ENCODE results near the gene MBD5. TPM values are rescaled to one million over a fixed set of nuclear protein-coding genes. Genes with fewer than 3 reads are reported as not detected.

MBD5 gene
- polyA plus RNA-seq, 1 donor (not counting 4 experiments of a cell fraction or from before 2014, with no cell fraction given), result 20.1 TPM

- Histone ChIP-seq H3K4me3 (ENCODE audit: control insufficient read depth in 2 of 3, extremely low read depth in 1 of 3, insufficient read depth in 2 of 3, low read depth in 1 of 3, low read length in 3 of 3) (no peak overlapping the region), H2AFZ (ENCODE audit: control insufficient read depth, low read length) (no peak overlapping the region), H3K79me2 (ENCODE audit: control insufficient read depth, insufficient read depth, low read length) (no peaks in the 10 kb centered on the region), H3K4me1 (ENCODE audit: control insufficient read depth, extremely low read depth, insufficient read depth, low read length) (no peaks in the 10 kb centered on the region), H3K27me3 (ENCODE audit: control insufficient read depth, extremely low read depth, insufficient read depth, low read length) (no peaks in the 10 kb centered on the region), H3K4me2 (ENCODE audit: control insufficient read depth, extremely low read depth, insufficient read depth, low read depth, low read length) (no peak overlapping the region), H4K20me1 (ENCODE audit: control insufficient read depth, extremely low read depth, insufficient read depth, low read length) (no peaks in the 10 kb centered on the region), H3K9me3 (ENCODE audit: control insufficient read depth, low read depth, low read length) (no peaks in the 10 kb centered on the region), H3K27ac (ENCODE audit: control insufficient read depth, insufficient read depth, low read length) (no peak overlapping the region), H3K36me3 (ENCODE audit: control insufficient read depth in 2 of 2, extremely low read depth in 1 of 2, insufficient read depth in 2 of 2, low read length in 2 of 2) (no peaks in the 10 kb centered on the region), H3K9ac (ENCODE audit: control insufficient read depth, extremely low read depth, insufficient read depth, low read length) (no peak overlapping the region), H3K9me1 (ENCODE audit: control insufficient read depth, extremely low read depth, insufficient read depth, low read length) (no peaks in the 10 kb centered on the region)
- FAIRE-seq, result no peak
- TF ChIP-seq CTCF (optimal IDR thresholded peaks at IDR 0.05 in 1 of 3, IDR thresholded peaks at IDR 0.05 in 1 of 3, conservative IDR thresholded peaks at IDR 0.05 in 1 of 3; ENCODE audit: extremely low read depth in 1 of 3, insufficient read depth in 2 of 3, low read length in 3 of 3) (no peak), EZH2 (IDR thresholded peaks at IDR 0.05; ENCODE audit: low read length) (no peak)
- no peak for DNase-seq (ENCODE audit: low read depth, low spot score)
- dilution Hi-C loops (cut with MboI; ENCODE audit: extremely low pct_ligation_motif_present, low sequenced_read_pairs), result no loop called here
Observed at GRCh38 chr2:148534416-148535204, 513.7 kb downstream of the MBD5 start.

GRCh38 chr2:148538375-148538774 lies 517.5 kb downstream of the MBD5 start:
- no peak for DNase-seq (ENCODE audit: low read depth, low spot score)
- Histone ChIP-seq H3K79me2 (ENCODE audit: control insufficient read depth, insufficient read depth, low read length) (no peaks in the 10 kb centered on the region), H3K4me2 (ENCODE audit: control insufficient read depth, extremely low read depth, insufficient read depth, low read depth, low read length) (no peak overlapping the region), H3K27ac (ENCODE audit: control insufficient read depth, insufficient read depth, low read length) (no peak overlapping the region), H4K20me1 (ENCODE audit: control insufficient read depth, extremely low read depth, insufficient read depth, low read length) (no peaks in the 10 kb centered on the region), H3K9ac (ENCODE audit: control insufficient read depth, extremely low read depth, insufficient read depth, low read length) (no peak overlapping the region), H3K27me3 (ENCODE audit: control insufficient read depth, extremely low read depth, insufficient read depth, low read length) (no peaks in the 10 kb centered on the region), H2AFZ (ENCODE audit: control insufficient read depth, low read length) (no peak overlapping the region), H3K4me1 (ENCODE audit: control insufficient read depth, extremely low read depth, insufficient read depth, low read length) (no peaks in the 10 kb centered on the region), H3K4me3 (ENCODE audit: control insufficient read depth in 2 of 3, extremely low read depth in 1 of 3, insufficient read depth in 2 of 3, low read depth in 1 of 3, low read length in 3 of 3) (no peak overlapping the region), H3K36me3 (ENCODE audit: control insufficient read depth in 2 of 2, extremely low read depth in 1 of 2, insufficient read depth in 2 of 2, low read length in 2 of 2) (no peaks in the 10 kb centered on the region), H3K9me3 (ENCODE audit: control insufficient read depth, low read depth, low read length) (no peaks in the 10 kb centered on the region), H3K9me1 (ENCODE audit: control insufficient read depth, extremely low read depth, insufficient read depth, low read length) (no peaks in the 10 kb centered on the region)
- peak in 1 of 3 experiments; percentile 15 for TF ChIP-seq CTCF (optimal IDR thresholded peaks at IDR 0.05 in 1 of 3, IDR thresholded peaks at IDR 0.05 in 1 of 3, conservative IDR thresholded peaks at IDR 0.05 in 1 of 3; ENCODE audit: extremely low read depth in 1 of 3, insufficient read depth in 2 of 3, low read length in 3 of 3)
- no peak for TF ChIP-seq EZH2 (IDR thresholded peaks at IDR 0.05; ENCODE audit: low read length)
- FAIRE-seq, result no peak
- dilution Hi-C loops (cut with MboI; ENCODE audit: extremely low pct_ligation_motif_present, low sequenced_read_pairs), result no loop called here
